IPS-20b (cell line): ENCODE results near the gene SCRN2.
A peak's percentile ranks its signal among the peaks of the same experiment; 100 is the strongest.

ENCODE experiments used
- H3K27ac ChIP-seq: one replicate; pipeline ENCODE4 v1.5.1; 2013; ENCODE audit warnings: low read length
- H3K27me3 ChIP-seq: 2 replicates; pipeline ENCODE4 v1.6.1; 2013; ENCODE audit warnings: mild to moderate bottlenecking, low read length, inconsistent platforms; ENCODE audit not compliant: insufficient read depth
- H3K36me3 ChIP-seq: 2 replicates; pipeline ENCODE4 v1.6.1; 2013; ENCODE audit warnings: low read depth, mild to moderate bottlenecking, inconsistent platforms, low read length, moderate library complexity; ENCODE audit not compliant: insufficient read depth
- H3K4me1 ChIP-seq: 2 replicates; pipeline ENCODE4 v1.6.1; 2013; ENCODE audit warnings: mild to moderate bottlenecking, control low read depth, inconsistent platforms, low read length, moderate library complexity; ENCODE audit not compliant: insufficient read depth
- H3K4me3 ChIP-seq: 2 replicates; pipeline ENCODE4 v1.5.1; 2013; ENCODE audit warnings: mild to moderate bottlenecking, low read length, inconsistent platforms
- H3K9ac ChIP-seq: 2 replicates; pipeline ENCODE4 v1.6.1; 2013; ENCODE audit warnings: low read depth, mild to moderate bottlenecking, inconsistent platforms, low read length, moderate library complexity
- H3K9me3 ChIP-seq: 2 replicates; pipeline ENCODE4 v1.6.1; 2013; ENCODE audit warnings: mild to moderate bottlenecking, low read depth, low read length, inconsistent platforms; ENCODE audit not compliant: insufficient read depth

SCRN2 gene

GRCh38 chr17:47822785-47823184, 18.3 kb downstream of the SCRN2 start:
- Histone ChIP-seq H3K27me3 (no peaks in the 10 kb centered on the region), H3K27ac (no peak overlapping the region), H3K9ac (no peak overlapping the region), H3K9me3 (no peaks in the 10 kb centered on the region), H3K36me3 (peaks cover 40% of the 10 kb centered on the region), H3K4me3 (no peak overlapping the region), H3K4me1 (no peaks in the 10 kb centered on the region)

GRCh38 chr17:47821424-47822391, 19.4 kb downstream of the SCRN2 start, which contains the start of gene OSBPL7:
Gene OSBPL7 (minus strand): TSS chr17:47821794. CDS start chr17:47820278, 1,516 bp downstream.
- H3K4me1 ChIP-seq: no peaks in the 10 kb centered on the region
- H3K36me3 ChIP-seq: peaks cover 31% of the 10 kb centered on the region
- H3K4me3 ChIP-seq: peak within 1 kb of the TSS; percentile 91
- no peaks in the 10 kb centered on the region for H3K27me3 ChIP-seq
- H3K9me3 ChIP-seq: no peaks in the 10 kb centered on the region
- peak within 1 kb of the TSS; percentile 79 for H3K9ac ChIP-seq
- no peak within 1 kb of the TSS for H3K27ac ChIP-seq

GRCh38 chr17:47821031-47821423, 20.0 kb downstream of the SCRN2 start:
- H3K4me3 ChIP-seq: peak overlapping the region; percentile 91
- no peaks in the 10 kb centered on the region for H3K27me3 ChIP-seq
- peaks cover 25% of the 10 kb centered on the region for H3K36me3 ChIP-seq
- H3K27ac ChIP-seq: no peak overlapping the region
- H3K4me1 ChIP-seq: no peaks in the 10 kb centered on the region
- no peaks in the 10 kb centered on the region for H3K9me3 ChIP-seq
- H3K9ac ChIP-seq: peak overlapping the region; percentile 79

- no peak overlapping the region for H3K9ac ChIP-seq
- no peaks in the 10 kb centered on the region for H3K4me1 ChIP-seq
- H3K9me3 ChIP-seq: no peaks in the 10 kb centered on the region
- peak overlapping the region; percentile 91; the same call in 1 of the 2 replicates for H3K4me3 ChIP-seq
- H3K27ac ChIP-seq: no peak overlapping the region
- peaks cover 18% of the 10 kb centered on the region for H3K36me3 ChIP-seq
- H3K27me3 ChIP-seq: no peaks in the 10 kb centered on the region
These were observed 20.9 kb downstream of the SCRN2 start for GRCh38 chr17:47820033-47820789.

GRCh38 chr17:47819475-47819874, 21.6 kb downstream of the SCRN2 start:
- Histone ChIP-seq H3K9me3 (no peaks in the 10 kb centered on the region), H3K27ac (no peak overlapping the region), H3K27me3 (no peaks in the 10 kb centered on the region), H3K4me3 (no peak overlapping the region), H3K4me1 (no peaks in the 10 kb centered on the region), H3K9ac (no peak overlapping the region), H3K36me3 (peaks cover 14% of the 10 kb centered on the region)

GRCh38 chr17:47818002-47818695, 22.9 kb downstream of the SCRN2 start:
- Histone ChIP-seq H3K27ac (no peak overlapping the region), H3K27me3 (no peaks in the 10 kb centered on the region), H3K4me1 (no peaks in the 10 kb centered on the region), H3K4me3 (no peak overlapping the region), H3K9me3 (no peaks in the 10 kb centered on the region), H3K36me3 (peaks cover 1% of the 10 kb centered on the region; the same call in 1 of the 2 replicates), H3K9ac (no peak overlapping the region)

- Histone ChIP-seq H3K27me3 (no peaks in the 10 kb centered on the region), H3K36me3 (no peaks in the 10 kb centered on the region), H3K9ac (no peak overlapping the region), H3K9me3 (no peaks in the 10 kb centered on the region), H3K4me1 (no peaks in the 10 kb centered on the region), H3K27ac (no peak overlapping the region), H3K4me3 (no peak overlapping the region)
These were observed 24.1 kb downstream of the SCRN2 start for GRCh38 chr17:47816947-47817346.

GRCh38 chr17:47816111-47816735, 24.9 kb downstream of the SCRN2 start:
- Histone ChIP-seq H3K27ac (no peak overlapping the region), H3K4me1 (no peaks in the 10 kb centered on the region), H3K27me3 (no peaks in the 10 kb centered on the region), H3K9me3 (no peaks in the 10 kb centered on the region), H3K9ac (no peak overlapping the region), H3K4me3 (no peak overlapping the region), H3K36me3 (no peaks in the 10 kb centered on the region)

GRCh38 chr17:47815106-47815918, 25.8 kb downstream of the SCRN2 start:
- no peak overlapping the region for H3K9ac ChIP-seq
- H3K27ac ChIP-seq: no peak overlapping the region
- H3K27me3 ChIP-seq: no peaks in the 10 kb centered on the region
- H3K4me3 ChIP-seq: no peak overlapping the region
- H3K36me3 ChIP-seq: no peaks in the 10 kb centered on the region
- H3K9me3 ChIP-seq: no peaks in the 10 kb centered on the region
- H3K4me1 ChIP-seq: no peaks in the 10 kb centered on the region

GRCh38 chr17:47813512-47814031, 27.5 kb downstream of the SCRN2 start:
- no peak overlapping the region for H3K4me3 ChIP-seq
- no peaks in the 10 kb centered on the region for H3K27me3 ChIP-seq
- H3K9ac ChIP-seq: no peak overlapping the region
- H3K9me3 ChIP-seq: no peaks in the 10 kb centered on the region
- H3K27ac ChIP-seq: no peak overlapping the region
- no peaks in the 10 kb centered on the region for H3K4me1 ChIP-seq
- H3K36me3 ChIP-seq: peaks cover 9% of the 10 kb centered on the region; the same call in 1 of the 2 replicates
